GM21717 (cell line): ENCODE data around the gene SLF2.

ENCODE experiments used
- ATAC-seq: cut with Tn5 transposase; IDR thresholded peaks from one replicate; pipeline ENCODE4 v1.9.1; 2021; ENCODE audit warnings: mild to moderate bottlenecking, moderate library complexity; ENCODE audit not compliant: unreplicated experiment

SLF2 gene

GRCh38 chr10:100998183-100998990 lies 85.6 kb downstream of the SLF2 start:
- ATAC-seq: no peak

- peak; percentile 49 for ATAC-seq
These were observed 86.4 kb downstream of the SLF2 start for GRCh38 chr10:100998991-100999741.

GRCh38 chr10:100999742-101000126 lies 87.0 kb downstream of the SLF2 start, which contains the start of gene LZTS2:
Gene LZTS2 (plus strand): TSS chr10:100999808. CDS start chr10:101002539, 2,731 bp downstream.
- no peak for ATAC-seq

- no peak for ATAC-seq
These were observed 87.6 kb downstream of the SLF2 start for GRCh38 chr10:101000127-101000914.

- ATAC-seq: no peak
These were observed 88.3 kb downstream of the SLF2 start for GRCh38 chr10:101000915-101001658.

GRCh38 chr10:101001659-101002035 lies 88.9 kb downstream of the SLF2 start:
- no peak for ATAC-seq

- ATAC-seq: no peak
These were observed 89.7 kb downstream of the SLF2 start for GRCh38 chr10:101002456-101002855.

- no peak for ATAC-seq
These were observed 91.0 kb downstream of the SLF2 start for GRCh38 chr10:101003639-101004206.

GRCh38 chr10:101005361-101005760 lies 92.6 kb downstream of the SLF2 start:
- ATAC-seq: no peak

- no peak for ATAC-seq
These were observed 93.3 kb downstream of the SLF2 start for GRCh38 chr10:101005869-101006567.

- no peak for ATAC-seq
These were observed 93.9 kb downstream of the SLF2 start for GRCh38 chr10:101006593-101007098.

- ATAC-seq: no peak
These were observed 94.4 kb downstream of the SLF2 start for GRCh38 chr10:101007099-101007711.

- no peak for ATAC-seq
These were observed 95.4 kb downstream of the SLF2 start for GRCh38 chr10:101007915-101008822.

- no peak for ATAC-seq
These were observed 96.2 kb downstream of the SLF2 start for GRCh38 chr10:101008823-101009423.

- no peak for ATAC-seq
These were observed 97.6 kb downstream of the SLF2 start for GRCh38 chr10:101010329-101010728.

- no peak for ATAC-seq
These were observed 99.0 kb downstream of the SLF2 start for GRCh38 chr10:101011517-101012423.
